MCF 10A (cell line): ENCODE results near the gene CRIP1. TPM values are rescaled to one million over a fixed set of nuclear protein-coding genes. Genes with fewer than 3 reads are reported as not detected.

Source experiments
- BruUV-seq: library from RNA; stranded (reverse); fragments of 400-500 nt; replicated peaks from 2 replicates; lab custom pipeline; 2021; lab: Mats Ljungman, UMichigan
- CTCF ChIA-PET: fragments of 300-600 bp; sonication (Branson Sonifier 250); formaldehyde crosslinking; extraction: SDS; loops from one replicate; lab custom pipeline; 2021; ENCODE audit warnings: antibody characterized with exemption, inconsistent platforms; lab: Yijun Ruan, JAX
- POLR2A ChIA-PET: fragments of 300-600, 350-650 bp; sonication (Branson Sonifier 250); formaldehyde crosslinking; extraction: SDS; loops from one replicate; lab custom pipeline; 2020; ENCODE audit warnings: antibody characterized with exemption, inconsistent platforms; lab: Yijun Ruan, JAX
- DNase-seq: peaks from one replicate; pipeline ENCODE4 v3.0.0-alpha.2; 2018; ENCODE audit not compliant: unreplicated experiment
- H3K27ac Mint-ChIP-seq: one replicate; pipeline ENCODE4 v1.8.0; 2022; ENCODE audit warnings: mild to moderate bottlenecking, low read depth, mixed read lengths; ENCODE audit not compliant: unreplicated experiment
- H3K27me3 Mint-ChIP-seq: one replicate; pipeline ENCODE4 v1.8.0; 2022; ENCODE audit warnings: mixed read lengths; ENCODE audit not compliant: insufficient read depth, unreplicated experiment
- H3K36me3 Mint-ChIP-seq: one replicate; pipeline ENCODE4 v1.8.0; 2022; ENCODE audit warnings: mild to moderate bottlenecking, moderate library complexity, mixed read lengths; ENCODE audit not compliant: insufficient read depth, unreplicated experiment
- H3K4me1 Mint-ChIP-seq: one replicate; pipeline ENCODE4 v1.8.0; 2022; ENCODE audit warnings: mixed read lengths; ENCODE audit not compliant: insufficient read depth, unreplicated experiment
- H3K4me3 Mint-ChIP-seq: one replicate; pipeline ENCODE4 v1.8.0; 2022; ENCODE audit warnings: mild to moderate bottlenecking, moderate library complexity, mixed read lengths; ENCODE audit not compliant: unreplicated experiment
- H3K9me3 Mint-ChIP-seq: one replicate; pipeline ENCODE4 v1.8.0; 2022; ENCODE audit warnings: mixed read lengths; ENCODE audit not compliant: unreplicated experiment
- intact Hi-C: fragments of 100-400 bp; cut with micrococcal nuclease; formaldehyde crosslinking; loops from 2 replicates; pipeline ENCODE4 v1.14.1; 2022
- total RNA-seq: library from RNA; stranded (reverse); gene quantifications from 2 replicates; pipeline ENCODE4 v1.2.3, GENCODE V29; 2022
- TF ChIP-seq, protein P1 (sequence below): fragments of 200-600 bp; IDR thresholded peaks from one replicate; pipeline ENCODE4 v1.8.0; 2022; ENCODE audit warnings: antibody characterized with exemption, mild to moderate bottlenecking; ENCODE audit not compliant: unreplicated experiment

CRIP1 gene
- total RNA-seq, 1 experiment from 2014 or later, result not detected

DNA sequence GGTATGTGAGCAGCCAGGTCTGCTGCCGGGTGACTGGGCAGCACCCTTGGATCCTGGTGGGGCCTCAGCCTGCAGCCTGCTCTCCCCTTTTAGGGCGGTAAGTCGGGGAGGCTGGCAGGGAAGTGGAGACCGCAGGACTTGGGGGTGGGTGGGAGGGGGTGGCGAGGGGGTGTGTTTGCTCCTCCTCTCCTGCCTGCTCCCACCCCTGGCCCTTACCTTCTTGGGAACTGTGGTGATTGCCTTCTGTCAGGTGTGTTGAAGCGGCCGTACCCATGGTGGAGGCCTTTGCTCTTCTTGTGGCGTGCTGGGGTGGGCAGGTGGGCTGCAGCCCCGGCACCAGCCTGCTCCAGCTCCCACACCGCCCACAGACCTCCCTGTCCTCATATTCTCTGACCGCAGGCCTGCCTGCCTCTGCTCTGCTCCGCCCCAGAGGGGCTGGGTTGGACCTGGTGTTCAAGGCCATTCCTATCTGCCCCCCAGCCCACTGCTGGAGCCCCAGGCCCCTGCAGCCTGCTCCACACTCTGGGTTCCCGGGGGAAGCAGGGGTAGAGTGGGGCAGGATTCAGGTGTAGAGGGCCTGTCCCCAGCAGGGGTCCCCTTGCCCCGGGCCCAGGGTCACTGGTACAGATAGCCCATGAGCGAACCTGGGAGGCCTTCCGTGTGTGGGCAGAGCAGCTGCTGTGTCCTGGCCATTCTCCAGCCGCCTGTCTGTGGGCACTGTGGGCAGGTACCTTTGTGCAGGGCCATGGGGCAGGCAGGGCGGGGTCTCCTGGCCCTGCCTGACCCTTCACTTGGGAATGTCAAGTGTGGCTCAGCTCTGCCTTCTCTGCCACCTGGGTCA is 9.5 kb downstream of the CRIP1 start:
- POLR2A ChIA-PET, result no interaction called here
- CTCF ChIA-PET, result no interaction called here
- BruUV-seq, result no TSS peak
- Mint-ChIP-seq H3K27ac (no peak overlapping the region), H3K4me1 (peaks cover 5% of the 10 kb centered on the region), H3K4me3 (no peak overlapping the region), H3K36me3 (peaks cover 17% of the 10 kb centered on the region), H3K9me3 (no peaks in the 10 kb centered on the region), H3K27me3 (no peaks in the 10 kb centered on the region)
- TF ChIP-seq, protein P1, sequence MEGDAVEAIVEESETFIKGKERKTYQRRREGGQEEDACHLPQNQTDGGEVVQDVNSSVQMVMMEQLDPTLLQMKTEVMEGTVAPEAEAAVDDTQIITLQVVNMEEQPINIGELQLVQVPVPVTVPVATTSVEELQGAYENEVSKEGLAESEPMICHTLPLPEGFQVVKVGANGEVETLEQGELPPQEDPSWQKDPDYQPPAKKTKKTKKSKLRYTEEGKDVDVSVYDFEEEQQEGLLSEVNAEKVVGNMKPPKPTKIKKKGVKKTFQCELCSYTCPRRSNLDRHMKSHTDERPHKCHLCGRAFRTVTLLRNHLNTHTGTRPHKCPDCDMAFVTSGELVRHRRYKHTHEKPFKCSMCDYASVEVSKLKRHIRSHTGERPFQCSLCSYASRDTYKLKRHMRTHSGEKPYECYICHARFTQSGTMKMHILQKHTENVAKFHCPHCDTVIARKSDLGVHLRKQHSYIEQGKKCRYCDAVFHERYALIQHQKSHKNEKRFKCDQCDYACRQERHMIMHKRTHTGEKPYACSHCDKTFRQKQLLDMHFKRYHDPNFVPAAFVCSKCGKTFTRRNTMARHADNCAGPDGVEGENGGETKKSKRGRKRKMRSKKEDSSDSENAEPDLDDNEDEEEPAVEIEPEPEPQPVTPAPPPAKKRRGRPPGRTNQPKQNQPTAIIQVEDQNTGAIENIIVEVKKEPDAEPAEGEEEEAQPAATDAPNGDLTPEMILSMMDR, result no peak
- intact Hi-C loops, result no loop called here
- DNase-seq, result no peak

DNA sequence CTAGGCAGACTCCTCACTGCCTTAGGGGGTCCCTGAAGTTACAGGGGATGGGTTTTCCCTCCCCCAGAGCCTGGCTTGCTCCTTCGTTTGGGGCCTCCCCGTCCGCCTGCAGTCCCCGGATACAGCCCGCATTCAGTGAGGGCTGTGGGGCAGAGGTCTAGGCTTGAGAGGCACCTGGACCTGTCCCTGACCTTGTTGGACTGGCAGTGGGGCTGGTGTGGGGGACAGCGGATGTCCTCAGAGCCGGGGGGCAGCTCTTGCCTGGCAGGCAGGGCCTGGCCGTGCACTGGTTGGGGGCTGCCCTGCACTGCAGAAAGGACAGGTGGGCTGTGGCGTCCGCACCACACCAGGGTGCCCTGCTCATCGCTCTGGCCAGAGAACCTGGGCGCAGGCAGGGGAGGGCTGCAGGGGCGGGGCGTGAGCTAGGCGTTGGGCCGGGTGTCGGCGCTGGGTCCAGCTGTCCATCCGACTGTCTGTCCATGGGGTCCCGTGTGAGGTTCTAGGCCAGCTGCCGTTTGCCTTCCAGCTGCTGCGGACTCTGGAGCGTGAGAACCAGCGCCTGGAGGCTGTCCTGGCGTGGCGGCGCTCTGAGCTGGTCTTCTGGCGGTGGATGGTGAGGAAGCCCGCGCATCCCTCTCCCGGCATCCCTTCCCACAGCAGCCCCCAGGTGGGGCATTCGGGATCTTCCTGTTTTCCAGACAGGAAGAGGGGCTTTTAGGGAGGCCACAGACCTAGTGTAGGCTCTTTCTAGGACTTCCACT is 10.3 kb downstream of the CRIP1 start:
- Mint-ChIP-seq H3K4me3 (no peak overlapping the region), H3K9me3 (no peaks in the 10 kb centered on the region), H3K27me3 (no peaks in the 10 kb centered on the region), H3K27ac (no peak overlapping the region), H3K4me1 (no peaks in the 10 kb centered on the region), H3K36me3 (peaks cover 13% of the 10 kb centered on the region)
- ChIA-PET POLR2A (no interaction called here), CTCF (interaction anchor here (1.1 kb wide), 1 partner anchor 16 kb away, joined by 4 read pairs; no protein-coding TSS in a partner anchor)
- TF ChIP-seq, protein P1, result no peak
- intact Hi-C loops, result no loop called here
- DNase-seq, result no peak
- no TSS peak for BruUV-seq

DNA sequence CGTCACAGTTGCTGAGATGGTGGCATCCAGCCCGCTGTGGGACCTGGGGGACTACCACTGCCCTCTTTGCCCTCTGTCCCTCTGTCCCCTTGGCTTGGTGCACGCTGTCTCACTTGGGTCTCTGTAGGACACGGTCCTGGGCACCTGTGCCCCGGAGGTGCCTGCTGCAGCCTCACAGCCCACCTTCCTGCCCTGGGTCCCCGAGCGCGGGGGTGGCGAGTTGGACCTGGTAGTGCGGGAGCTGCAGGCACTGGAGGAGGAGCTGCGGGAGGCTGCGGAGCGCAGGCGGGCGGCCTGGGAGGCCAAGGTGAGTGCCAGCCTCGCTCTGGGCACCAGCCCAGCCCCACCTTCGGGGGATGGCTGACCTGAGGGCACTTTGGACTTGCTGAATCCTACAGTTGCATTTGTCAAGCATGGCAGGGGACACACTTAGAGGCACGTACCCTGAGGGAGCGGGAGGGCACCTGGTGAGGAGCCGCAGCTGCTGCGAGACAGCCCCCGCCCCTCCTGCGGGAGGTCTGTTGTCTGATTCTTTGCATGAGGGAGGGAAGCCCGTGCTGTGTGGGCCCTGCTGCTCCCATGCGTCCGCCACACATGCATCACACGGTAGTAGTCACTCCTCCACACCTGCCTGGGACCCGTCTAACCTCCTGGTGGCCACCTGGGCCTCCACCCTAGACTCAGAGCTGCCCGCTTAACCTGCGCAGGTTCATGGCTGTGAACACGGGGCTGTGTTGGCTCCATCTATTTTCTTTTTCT is 11.2 kb downstream of the CRIP1 start:
- Mint-ChIP-seq H3K36me3 (peaks cover 13% of the 10 kb centered on the region), H3K9me3 (no peaks in the 10 kb centered on the region), H3K27me3 (no peaks in the 10 kb centered on the region), H3K4me3 (no peak overlapping the region), H3K4me1 (no peaks in the 10 kb centered on the region), H3K27ac (no peak overlapping the region)
- intact Hi-C loops, result no loop called here
- TF ChIP-seq, protein P1, result no peak
- ChIA-PET CTCF (interaction anchor here (1.1 kb wide), 1 partner anchor 17 kb away, joined by 4 read pairs; no protein-coding TSS in a partner anchor), POLR2A (no interaction called here)
- no TSS peak for BruUV-seq
- no peak for DNase-seq
